Endometrial microvascular endothelial cells (primary cell): ENCODE data around the gene TMEM139. TPM values are rescaled to one million over a fixed set of nuclear protein-coding genes. Genes with fewer than 3 reads are reported as not detected.

Source experiments
- in situ Hi-C: cut with HindIII; loops from 2 replicates; pipeline ENCODE4 v1.10.0; 2017; ENCODE audit warnings: low sequenced_read_pairs, low pct_unique_long_range_greater_than_20kb; ENCODE audit errors: inconsistent ontology term
- total RNA-seq: library from RNA; depleted of rRNA; stranded (reverse); fragments of >200 nt; gene quantifications from one replicate; pipeline ENCODE4 v1.2.3, GENCODE V29; 2015; ENCODE audit errors: inconsistent ontology term

The TMEM139 gene
- total RNA-seq, result not detected

DNA sequence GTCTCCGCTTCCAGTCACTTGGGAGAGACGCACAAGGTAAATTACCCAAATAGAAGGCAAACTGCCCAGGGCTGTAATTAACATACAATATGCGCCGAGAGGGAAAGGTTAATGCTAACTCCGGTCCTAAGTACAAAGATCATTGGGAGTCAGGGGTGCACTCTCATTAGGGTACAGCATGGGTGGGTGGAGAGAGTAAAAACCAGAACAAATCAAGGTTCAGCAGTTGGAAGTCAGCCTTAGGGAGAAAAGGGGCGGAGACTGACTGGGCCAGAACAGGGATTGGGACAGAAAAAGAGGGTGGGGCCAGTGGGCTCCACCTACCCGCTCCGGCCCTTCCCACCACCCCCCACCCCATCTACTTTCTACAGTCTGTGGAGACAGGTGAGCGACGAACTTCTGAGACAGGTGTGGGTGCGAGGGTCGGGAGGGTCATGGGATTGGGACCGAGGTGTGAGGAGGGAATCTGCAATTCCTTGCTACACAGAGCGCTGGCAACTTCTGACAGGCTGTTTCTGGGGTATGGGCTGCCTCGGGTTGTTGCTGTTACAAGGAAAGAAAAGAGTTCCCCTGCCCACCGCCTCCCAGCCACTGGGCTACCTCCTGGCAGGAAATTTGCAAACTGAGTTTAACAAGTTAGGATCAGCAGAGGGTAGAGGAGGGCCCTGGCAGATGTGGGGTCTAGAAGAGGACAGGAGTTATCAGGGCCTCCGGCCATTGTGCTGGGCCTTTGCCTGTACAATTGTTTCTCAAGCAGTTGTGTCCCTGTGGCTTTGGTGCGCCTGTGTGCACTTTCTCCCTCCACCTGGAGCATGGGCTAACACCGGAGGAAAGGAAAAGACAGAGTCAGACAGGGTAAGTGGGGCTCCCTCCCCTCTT, at the start of gene TMEM139:
TSS of gene TMEM139 (plus strand) at position 368 of the 879 bp plus-strand sequence. CDS start 1,000 bp downstream, outside the sequence.
- in situ Hi-C loops, result no loop called here

DNA sequence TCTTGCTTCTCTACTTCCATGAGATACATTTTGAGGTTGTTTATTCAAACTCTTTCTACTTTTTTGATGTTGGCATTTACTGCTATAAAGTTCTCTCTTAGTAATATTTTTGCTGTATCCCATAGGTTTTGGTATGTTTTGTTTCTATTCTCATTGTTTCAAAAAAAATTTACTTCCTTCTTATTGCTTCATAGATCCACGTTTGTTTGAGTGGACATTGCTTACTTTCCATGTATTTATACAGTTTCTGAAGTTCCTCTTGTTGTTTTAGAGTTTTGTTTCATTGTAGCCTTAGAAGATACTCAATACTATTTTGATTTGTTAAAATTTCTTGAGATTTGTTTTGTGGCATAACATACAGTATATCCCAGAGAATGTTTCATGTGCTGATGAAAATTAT, 49.2 kb upstream of the TMEM139 start:
- in situ Hi-C loops, result loop anchor here (25.0 kb wide), 1 partner anchor 102 kb away; no protein-coding TSS in a partner anchor

DNA sequence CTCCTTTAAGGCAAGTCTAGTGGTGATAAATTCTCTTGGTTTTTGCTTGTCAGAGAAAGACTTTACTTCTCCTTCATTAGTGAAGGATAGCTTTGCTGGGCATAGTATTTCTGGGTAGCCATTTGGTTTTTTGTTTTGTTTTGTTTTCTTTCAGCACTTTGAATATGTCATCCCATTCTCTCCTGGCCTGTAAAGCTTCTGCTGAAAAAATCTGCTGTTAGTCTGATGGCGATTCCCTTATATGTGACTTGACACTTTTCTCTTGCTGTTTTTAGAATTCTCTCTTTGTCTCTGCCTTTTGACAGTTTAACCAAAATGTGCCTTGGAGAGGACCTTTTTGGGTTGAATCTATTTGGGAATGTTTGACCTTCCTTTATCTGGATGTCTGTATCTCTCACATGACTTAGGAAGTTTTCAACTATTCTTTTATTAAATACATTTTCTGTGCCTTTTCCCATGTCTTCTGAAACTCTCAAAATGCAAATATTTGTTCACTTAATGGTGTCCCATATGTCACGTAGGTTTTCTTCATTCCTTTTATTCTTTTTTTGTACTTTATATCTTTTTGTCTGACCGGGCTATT, 48.3 kb upstream of the TMEM139 start:
- in situ Hi-C loops, result loop anchor here (25.0 kb wide), 1 partner anchor 101 kb away; no protein-coding TSS in a partner anchor

DNA sequence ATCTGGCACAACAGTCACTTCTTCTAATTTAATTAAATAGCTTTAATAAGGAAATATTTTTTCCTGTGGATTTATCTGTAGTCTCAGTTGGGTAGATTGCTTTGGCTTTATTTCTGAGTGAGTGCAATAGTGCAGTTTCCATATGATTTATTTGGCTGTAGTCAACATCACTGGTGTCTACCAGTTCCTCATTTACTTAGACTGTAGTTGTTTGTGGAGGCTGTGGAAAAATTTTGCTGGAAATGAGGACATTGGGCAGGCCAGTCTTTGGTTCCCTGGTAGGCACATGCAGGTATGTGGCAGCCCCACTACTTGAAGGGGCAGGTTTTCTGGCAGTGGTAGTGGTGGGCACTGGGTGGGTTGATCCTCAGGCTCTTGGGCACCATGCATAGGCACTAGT, 47.4 kb upstream of the TMEM139 start:
- in situ Hi-C loops, result loop anchor here (25.0 kb wide), 1 partner anchor 100 kb away; no protein-coding TSS in a partner anchor

DNA sequence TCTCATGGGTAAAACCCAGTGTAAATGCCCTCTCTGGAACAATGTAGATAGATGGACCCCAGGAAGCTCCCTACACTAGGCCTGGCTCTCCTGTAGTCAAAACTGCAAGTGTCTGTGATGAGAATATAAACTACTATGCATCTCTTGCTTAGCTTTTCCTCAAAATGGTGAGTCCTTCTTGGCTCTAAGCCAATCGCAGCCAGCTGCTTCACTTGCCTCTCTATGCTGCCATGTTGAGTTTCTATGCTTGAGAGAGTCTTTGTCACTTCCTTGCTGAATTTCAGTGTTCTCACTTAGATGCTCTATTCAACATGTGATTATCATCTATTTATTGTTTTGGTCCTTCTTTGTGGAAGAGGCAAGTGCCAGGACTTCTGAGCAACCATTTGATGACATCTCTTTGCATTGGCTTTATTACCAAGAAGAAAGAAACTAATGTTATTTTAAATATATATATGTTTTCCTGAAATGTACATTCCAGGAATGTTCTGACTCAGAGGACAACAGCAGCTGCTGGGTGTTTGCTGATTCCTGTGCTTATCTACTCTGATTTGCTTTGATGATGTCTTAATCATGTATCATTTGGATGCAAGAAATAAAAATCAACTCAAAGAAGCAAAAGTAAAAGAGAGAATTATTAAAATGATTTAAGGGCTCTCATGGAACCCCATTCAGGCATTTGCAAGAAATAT, 46.3 kb upstream of the TMEM139 start:
- in situ Hi-C loops, result loop anchor here (25.0 kb wide), 1 partner anchor 99 kb away; no protein-coding TSS in a partner anchor

DNA sequence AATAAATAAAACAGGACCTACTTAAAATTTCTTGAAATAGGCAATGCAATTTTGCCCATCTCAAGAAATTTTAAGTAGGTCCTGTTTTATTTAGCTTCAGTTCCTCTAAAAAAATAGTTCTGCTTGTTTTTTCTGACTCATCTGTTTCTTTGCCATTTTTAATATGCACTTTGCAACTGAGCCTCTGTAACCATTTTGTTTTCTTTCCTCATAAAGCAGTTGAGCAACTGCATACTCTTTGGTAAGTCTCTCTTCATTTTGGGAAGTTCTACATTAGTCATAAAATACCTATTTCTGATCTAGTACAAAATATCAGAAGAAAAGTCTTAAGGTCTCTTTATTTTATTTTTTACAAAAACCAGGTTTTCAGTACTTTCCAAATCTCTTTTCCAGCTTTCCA, 44.9 kb upstream of the TMEM139 start:
- in situ Hi-C loops, result loop anchor here (25.0 kb wide), 1 partner anchor 97 kb away; no protein-coding TSS in a partner anchor

DNA sequence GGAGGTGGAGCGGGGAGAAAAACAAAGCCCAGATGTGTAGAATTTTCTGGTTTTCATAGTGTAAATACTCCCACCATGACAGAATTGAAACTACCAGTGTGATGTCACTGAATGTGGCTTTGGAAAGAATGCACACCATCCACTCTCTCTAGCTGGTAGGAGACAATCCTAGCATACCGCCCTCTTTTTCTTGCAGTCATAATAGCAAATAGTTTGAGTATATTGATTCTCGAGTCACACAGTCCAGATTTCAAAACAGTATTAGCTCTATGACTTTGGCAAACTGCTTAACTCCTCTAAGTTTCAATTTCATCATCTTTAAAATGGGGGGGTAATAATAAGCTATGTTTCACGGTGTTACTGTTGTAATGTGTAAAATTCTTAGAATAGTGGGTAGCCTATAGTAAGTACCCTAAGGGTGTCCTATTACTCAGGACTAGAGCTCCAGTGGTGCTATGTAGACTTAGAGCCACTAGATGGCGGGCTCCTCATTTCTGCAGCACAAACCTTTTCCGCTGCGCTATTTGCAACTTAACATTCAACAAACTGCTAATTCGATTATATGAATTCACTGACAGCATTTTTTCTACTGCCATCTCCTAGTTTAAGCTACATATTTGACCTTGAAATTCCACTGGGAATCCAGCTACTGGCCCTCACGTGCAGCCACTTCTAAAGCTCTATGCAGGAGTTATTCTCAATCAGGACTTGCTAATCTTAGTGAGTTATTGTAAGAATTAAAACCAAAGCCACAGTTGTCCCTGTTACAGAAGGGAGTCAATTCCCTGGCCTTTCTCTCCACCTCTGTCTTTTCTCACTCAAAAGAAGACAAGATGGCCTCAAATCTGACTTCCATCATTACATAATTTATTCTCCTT, 44.2 kb upstream of the TMEM139 start:
- in situ Hi-C loops, result loop anchor here (25.0 kb wide), 1 partner anchor 97 kb away; no protein-coding TSS in a partner anchor

DNA sequence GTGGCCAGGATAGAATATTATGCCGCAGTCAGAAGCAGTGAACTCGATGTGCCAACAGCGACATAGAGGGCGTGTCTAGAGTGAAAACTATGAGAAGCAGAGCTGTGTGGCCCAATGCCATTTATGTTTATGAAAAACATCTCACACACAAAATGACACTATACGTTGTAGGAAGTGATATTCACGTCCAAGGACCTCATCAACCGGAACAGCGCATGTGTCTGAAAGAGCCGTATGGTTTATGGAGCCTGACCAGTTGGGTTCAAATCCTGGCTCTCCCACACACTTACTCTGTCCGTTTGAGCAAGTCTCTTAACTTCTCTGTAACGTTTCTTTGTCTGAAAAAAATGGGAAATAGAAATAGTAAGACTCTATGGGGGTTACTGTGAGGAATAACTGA, 42.5 kb upstream of the TMEM139 start:
- in situ Hi-C loops, result loop anchor here (25.0 kb wide), 1 partner anchor 95 kb away; no protein-coding TSS in a partner anchor

DNA sequence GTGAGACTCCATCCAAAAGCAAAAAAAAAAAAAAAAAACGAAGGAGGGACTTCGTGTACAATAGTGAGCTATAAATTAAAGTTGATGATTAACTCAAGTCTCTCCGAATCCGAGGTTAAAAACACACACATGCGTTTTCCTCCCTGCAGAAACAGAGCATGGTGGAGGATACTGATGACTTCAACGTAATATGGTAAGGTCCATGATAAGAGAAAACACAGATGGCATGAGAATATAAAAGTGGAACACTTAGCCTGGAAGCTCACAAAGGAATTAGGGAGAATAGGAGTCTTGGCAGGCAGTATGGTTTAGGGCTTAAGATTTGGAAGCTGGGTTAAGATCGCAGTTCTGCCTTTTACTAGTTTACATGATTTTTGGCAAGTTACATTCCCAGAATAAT, 41.6 kb upstream of the TMEM139 start:
- in situ Hi-C loops, result loop anchor here (25.0 kb wide), 1 partner anchor 94 kb away; no protein-coding TSS in a partner anchor

DNA sequence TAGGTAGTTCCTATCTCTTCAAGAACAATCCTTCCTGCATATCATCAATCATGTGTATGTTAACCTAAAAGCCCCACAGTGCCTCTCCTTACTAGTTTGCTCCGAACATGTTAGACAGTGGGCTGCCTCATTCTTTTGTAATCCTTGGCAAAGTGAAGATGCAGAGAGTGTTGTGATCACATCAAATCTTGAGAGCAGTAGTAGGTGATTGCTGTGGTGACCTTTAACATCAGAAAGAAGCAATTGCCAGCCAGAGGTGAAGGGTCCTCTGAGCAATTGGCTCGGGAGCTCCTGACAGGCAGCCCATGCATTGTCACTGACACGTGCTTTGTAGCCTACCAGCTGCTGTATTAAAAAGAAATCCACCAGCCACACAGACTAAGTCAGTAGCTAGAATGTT, 41.1 kb upstream of the TMEM139 start:
- in situ Hi-C loops, result loop anchor here (25.0 kb wide), 1 partner anchor 94 kb away; no protein-coding TSS in a partner anchor

DNA sequence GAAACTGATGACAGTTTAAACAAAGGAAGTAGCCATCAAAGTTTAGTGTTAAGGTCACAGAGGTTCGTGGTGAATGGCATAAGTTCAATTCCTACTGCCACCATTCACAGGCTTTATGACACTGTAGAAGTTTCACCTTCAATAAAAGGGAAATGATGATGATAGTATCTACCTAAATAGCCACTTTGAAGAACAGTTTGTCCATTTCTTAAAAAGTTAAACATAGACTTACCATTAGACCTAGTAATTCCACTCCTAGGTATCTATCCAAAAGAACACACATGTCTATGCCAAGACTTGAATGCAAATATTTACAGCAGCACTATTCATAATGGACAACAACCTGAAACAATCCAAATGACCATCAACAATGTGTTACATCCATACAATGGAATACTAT, 40.4 kb upstream of the TMEM139 start:
- in situ Hi-C loops, result loop anchor here (25.0 kb wide), 1 partner anchor 93 kb away; no protein-coding TSS in a partner anchor

DNA sequence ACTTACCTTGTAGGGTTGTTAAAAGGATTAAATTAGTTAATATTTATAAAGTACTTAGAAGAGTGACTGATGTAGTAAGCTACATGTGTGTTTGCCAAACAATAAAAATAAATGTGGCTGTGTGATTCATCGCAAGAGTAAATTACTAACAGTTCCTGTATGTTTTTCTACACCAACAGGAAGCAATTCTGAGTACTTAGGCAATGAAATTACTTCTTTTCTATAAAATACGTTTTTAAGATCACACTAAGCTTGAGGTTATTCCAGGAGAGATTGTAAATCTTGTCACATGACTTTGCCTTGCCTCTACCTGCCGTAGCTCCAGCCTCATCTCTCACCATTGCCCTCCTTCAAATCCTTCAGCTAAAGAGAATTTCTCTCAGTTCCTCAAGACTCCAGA, 39.6 kb upstream of the TMEM139 start:
- in situ Hi-C loops, result loop anchor here (25.0 kb wide), 1 partner anchor 92 kb away; no protein-coding TSS in a partner anchor

DNA sequence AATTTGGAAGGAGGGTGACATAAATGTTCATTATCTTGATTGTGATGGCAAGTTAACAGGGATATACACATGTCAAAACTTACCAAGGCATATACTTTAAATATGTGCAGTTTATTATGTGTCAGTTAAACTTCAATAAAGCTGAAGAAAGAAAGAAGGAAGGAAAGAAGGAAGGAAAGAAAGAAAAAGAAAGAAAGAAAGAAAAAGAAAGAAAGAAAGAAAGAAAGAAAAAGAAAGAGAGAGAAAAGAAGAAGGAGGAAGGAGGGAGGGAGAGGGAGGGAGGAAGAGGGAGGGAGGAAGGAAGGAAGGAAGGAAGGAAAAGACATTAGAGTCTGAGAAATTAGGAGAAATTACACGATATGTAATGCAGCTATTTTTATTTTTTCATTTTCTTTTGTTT, 37.4 kb upstream of the TMEM139 start:
- in situ Hi-C loops, result loop anchor here (25.0 kb wide), 1 partner anchor 90 kb away; no protein-coding TSS in a partner anchor

DNA sequence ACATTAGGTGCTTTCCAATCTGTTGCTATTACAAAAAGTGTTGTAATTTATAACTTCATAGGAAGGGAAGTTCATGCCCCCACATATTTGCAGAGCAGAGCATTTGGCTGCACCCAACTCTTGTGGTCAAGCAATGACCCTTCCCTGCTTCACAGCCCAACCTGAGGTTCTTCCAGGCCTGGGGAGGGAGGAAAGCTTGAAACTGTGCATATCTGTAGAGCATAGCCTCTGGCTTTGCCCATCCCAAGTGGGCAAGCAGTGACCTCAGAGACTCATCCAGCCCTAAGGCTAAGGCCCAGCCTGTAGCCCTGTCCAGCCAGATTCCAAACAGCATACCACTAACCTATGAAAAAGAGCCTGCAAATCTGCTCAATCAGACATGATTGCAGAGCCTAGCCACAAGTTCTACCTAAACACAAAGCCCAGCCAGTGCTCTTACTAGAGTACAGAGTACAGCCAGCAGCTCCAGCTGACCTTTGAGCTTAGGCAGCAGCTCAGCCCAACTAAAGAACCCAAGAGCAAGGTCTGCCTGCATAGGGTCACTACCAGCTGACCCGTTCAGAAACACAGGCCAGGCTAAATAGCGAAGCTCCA, 35.9 kb upstream of the TMEM139 start:
- in situ Hi-C loops, result loop anchor here (25.0 kb wide), 1 partner anchor 88 kb away; no protein-coding TSS in a partner anchor

DNA sequence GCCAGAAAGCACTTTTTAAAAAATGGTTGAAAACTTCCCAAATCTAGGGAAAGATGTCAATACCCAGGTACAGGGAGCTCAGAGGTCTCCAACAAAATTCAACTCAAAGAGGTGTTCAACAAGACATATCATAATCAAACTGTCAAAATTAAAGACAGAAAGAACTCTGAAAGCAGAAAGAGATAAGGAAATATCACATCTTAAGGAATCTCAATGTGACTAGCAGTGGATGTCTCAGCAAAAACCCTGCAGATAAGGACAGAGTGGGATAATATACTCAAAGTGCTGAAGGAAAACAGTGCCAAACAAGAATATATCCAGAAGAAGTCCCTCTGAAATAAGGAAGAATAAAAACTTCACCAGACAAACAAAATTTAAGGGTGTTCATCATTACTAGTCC, 34.6 kb upstream of the TMEM139 start:
- in situ Hi-C loops, result no loop called here

DNA sequence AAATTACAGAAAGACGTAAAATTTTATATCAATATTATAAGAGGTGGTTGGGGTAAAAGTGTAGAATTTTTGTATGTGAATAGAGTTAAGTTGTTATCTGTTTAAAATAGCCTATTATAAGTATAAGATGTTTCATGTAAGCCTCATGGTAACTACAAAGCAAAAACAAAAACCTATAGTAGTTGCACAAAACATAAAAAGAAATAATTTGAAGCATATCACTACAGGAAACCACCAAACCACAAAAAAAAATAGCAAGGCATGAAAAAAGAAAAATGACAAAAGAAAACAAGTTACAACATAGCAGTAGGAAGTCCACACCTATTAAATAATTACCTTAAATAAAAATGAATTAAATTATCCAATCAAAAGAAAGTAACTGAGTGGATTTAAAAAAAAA, 33.9 kb upstream of the TMEM139 start:
- in situ Hi-C loops, result no loop called here

DNA sequence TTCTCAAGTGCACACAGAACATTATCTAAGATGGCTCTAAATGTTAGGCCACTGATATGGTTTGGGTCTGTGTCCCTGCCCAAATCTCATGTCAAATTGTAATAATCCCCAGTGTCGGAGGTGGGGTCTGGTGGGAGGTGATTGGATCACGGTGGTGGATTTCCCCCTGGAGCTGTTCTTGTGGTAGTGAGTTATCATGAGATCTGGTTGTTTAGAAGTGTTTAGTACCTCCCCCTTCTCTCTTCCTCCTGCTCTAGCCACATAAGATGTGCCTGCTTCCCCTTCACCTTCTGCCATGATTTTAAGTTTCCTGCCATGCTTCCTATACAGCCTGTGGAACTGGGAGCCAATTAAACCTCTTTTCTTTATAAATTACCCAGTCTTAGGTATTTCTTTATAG, 32.8 kb upstream of the TMEM139 start:
- in situ Hi-C loops, result no loop called here

DNA sequence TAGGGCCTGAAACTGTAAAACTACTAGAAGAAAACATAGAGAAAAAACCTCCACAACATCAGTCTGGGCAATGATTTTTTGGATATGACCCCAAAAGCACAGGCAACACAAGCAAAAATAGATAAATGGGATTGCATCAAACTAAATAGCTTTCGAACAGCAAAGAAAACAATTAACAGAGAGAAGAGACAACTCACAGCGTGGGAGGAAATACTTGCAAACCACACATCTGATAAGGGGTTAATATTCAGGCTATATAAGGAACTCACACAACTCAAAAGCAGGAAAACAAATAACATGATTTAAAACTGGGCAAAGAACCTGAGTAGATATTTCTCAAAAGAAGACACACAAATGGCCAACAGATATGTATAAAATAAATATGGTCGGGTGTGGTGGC, 29.2 kb upstream of the TMEM139 start:
- in situ Hi-C loops, result no loop called here
